ENCODE results near the gene DNAH8.

DNA sequence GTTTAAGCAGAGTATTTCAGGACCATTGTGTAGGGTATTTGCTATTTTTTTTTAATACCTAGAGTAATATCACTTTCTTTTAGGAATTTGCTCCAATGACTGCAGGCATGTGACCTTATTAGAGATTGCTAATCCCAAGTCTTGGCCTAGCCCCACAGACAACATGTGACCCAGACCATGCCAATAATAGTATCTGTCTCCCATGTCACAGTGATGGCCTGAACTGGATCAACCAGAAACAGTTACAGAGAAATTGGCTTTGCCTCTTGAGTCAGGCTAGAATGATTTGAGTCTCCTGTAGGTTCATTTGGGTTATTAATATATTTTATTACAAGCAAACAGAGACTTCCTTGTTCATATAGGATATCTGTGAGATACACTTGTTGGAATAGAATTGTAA is 116.8 kb downstream of the DNAH8 start:
- no peak for TF ChIP-seq EZH2 (IDR thresholded peaks at IDR 0.05; ENCODE audit: borderline replicate concordance, low read length)
- TF ChIP-seq, protein P1, sequence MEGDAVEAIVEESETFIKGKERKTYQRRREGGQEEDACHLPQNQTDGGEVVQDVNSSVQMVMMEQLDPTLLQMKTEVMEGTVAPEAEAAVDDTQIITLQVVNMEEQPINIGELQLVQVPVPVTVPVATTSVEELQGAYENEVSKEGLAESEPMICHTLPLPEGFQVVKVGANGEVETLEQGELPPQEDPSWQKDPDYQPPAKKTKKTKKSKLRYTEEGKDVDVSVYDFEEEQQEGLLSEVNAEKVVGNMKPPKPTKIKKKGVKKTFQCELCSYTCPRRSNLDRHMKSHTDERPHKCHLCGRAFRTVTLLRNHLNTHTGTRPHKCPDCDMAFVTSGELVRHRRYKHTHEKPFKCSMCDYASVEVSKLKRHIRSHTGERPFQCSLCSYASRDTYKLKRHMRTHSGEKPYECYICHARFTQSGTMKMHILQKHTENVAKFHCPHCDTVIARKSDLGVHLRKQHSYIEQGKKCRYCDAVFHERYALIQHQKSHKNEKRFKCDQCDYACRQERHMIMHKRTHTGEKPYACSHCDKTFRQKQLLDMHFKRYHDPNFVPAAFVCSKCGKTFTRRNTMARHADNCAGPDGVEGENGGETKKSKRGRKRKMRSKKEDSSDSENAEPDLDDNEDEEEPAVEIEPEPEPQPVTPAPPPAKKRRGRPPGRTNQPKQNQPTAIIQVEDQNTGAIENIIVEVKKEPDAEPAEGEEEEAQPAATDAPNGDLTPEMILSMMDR (conservative IDR thresholded peaks at IDR 0.05 in 1 of 2, IDR thresholded peaks at IDR 0.05 in 1 of 2; ENCODE audit: extremely low read depth in 1 of 2, insufficient read depth in 1 of 2, low read depth in 1 of 2, low read length in 2 of 2), result no peak
